HEK293 (cell line): Measurements from ENCODE around the gene DCLK1.

Source experiments
- MYNN ChIP-seq: fragments of 450-650 bp; formaldehyde crosslinking; IDR thresholded peaks from 2 replicates; pipeline ENCODE4 v1.5.1; 2016; ENCODE audit warnings: missing biosample characterization, missing genetic modification characterization, borderline replicate concordance
- ZNF10 ChIP-seq: fragments of 450-650 bp; formaldehyde crosslinking; IDR thresholded peaks from 2 replicates; pipeline ENCODE4 v1.5.1; 2017; ENCODE audit warnings: missing biosample characterization, missing genetic modification characterization
- ZNF791 ChIP-seq: fragments of 450-650 bp; formaldehyde crosslinking; IDR thresholded peaks from 2 replicates; pipeline ENCODE4 v1.5.1; 2016; ENCODE audit warnings: missing biosample characterization, missing genetic modification characterization
- TF ChIP-seq, protein P1 (sequence below): fragments of 450-650 bp; formaldehyde crosslinking; IDR thresholded peaks from 2 replicates; pipeline ENCODE4 v1.5.1; 2016; ENCODE audit warnings: missing biosample characterization, missing genetic modification characterization
- TF ChIP-seq, protein P2 (sequence below): fragments of 450-650 bp; formaldehyde crosslinking; IDR thresholded peaks from 2 replicates; pipeline ENCODE4 v1.5.1; 2016; ENCODE audit warnings: missing biosample characterization, missing genetic modification characterization
- TF ChIP-seq, protein P3 (sequence below): fragments of 450-650 bp; formaldehyde crosslinking; IDR thresholded peaks from 2 replicates; pipeline ENCODE4 v1.5.1; 2016; ENCODE audit warnings: missing biosample characterization, missing genetic modification characterization
- TF ChIP-seq, protein P4 (sequence below): fragments of 450-650 bp; formaldehyde crosslinking; IDR thresholded peaks from 2 replicates; pipeline ENCODE4 v1.5.1; 2017; ENCODE audit warnings: missing biosample characterization, missing genetic modification characterization

DNA sequence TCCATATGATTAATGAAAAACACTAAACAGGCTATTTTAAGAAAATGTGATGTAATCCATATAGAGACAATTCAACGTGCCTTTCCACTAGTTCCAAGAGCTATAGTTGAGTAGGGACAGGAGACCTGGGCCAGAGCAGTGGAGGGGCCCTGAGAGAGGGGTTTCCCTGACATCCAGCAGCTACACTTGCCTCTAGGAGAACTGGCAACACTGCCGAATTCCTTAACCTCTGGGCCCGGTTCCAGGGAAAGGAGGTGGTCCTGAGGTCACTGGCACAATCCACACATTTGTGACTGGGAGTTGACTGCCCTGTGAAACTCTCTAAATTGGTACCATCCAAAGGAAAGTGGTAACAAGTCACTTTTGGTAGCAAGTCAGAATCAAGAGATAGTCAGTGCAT, 264.4 kb downstream of the DCLK1 start:
- TF ChIP-seq, protein P1, sequence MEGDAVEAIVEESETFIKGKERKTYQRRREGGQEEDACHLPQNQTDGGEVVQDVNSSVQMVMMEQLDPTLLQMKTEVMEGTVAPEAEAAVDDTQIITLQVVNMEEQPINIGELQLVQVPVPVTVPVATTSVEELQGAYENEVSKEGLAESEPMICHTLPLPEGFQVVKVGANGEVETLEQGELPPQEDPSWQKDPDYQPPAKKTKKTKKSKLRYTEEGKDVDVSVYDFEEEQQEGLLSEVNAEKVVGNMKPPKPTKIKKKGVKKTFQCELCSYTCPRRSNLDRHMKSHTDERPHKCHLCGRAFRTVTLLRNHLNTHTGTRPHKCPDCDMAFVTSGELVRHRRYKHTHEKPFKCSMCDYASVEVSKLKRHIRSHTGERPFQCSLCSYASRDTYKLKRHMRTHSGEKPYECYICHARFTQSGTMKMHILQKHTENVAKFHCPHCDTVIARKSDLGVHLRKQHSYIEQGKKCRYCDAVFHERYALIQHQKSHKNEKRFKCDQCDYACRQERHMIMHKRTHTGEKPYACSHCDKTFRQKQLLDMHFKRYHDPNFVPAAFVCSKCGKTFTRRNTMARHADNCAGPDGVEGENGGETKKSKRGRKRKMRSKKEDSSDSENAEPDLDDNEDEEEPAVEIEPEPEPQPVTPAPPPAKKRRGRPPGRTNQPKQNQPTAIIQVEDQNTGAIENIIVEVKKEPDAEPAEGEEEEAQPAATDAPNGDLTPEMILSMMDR: no peak
- TF ChIP-seq, protein P2, sequence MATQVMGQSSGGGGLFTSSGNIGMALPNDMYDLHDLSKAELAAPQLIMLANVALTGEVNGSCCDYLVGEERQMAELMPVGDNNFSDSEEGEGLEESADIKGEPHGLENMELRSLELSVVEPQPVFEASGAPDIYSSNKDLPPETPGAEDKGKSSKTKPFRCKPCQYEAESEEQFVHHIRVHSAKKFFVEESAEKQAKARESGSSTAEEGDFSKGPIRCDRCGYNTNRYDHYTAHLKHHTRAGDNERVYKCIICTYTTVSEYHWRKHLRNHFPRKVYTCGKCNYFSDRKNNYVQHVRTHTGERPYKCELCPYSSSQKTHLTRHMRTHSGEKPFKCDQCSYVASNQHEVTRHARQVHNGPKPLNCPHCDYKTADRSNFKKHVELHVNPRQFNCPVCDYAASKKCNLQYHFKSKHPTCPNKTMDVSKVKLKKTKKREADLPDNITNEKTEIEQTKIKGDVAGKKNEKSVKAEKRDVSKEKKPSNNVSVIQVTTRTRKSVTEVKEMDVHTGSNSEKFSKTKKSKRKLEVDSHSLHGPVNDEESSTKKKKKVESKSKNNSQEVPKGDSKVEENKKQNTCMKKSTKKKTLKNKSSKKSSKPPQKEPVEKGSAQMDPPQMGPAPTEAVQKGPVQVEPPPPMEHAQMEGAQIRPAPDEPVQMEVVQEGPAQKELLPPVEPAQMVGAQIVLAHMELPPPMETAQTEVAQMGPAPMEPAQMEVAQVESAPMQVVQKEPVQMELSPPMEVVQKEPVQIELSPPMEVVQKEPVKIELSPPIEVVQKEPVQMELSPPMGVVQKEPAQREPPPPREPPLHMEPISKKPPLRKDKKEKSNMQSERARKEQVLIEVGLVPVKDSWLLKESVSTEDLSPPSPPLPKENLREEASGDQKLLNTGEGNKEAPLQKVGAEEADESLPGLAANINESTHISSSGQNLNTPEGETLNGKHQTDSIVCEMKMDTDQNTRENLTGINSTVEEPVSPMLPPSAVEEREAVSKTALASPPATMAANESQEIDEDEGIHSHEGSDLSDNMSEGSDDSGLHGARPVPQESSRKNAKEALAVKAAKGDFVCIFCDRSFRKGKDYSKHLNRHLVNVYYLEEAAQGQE (tag by site-specific recombination): no peak
- TF ChIP-seq ZNF791 (tag by site-specific recombination) (no peak), ZNF10 (tag by site-specific recombination) (no peak), MYNN (tag by site-specific recombination) (no peak)
- TF ChIP-seq, protein P3, sequence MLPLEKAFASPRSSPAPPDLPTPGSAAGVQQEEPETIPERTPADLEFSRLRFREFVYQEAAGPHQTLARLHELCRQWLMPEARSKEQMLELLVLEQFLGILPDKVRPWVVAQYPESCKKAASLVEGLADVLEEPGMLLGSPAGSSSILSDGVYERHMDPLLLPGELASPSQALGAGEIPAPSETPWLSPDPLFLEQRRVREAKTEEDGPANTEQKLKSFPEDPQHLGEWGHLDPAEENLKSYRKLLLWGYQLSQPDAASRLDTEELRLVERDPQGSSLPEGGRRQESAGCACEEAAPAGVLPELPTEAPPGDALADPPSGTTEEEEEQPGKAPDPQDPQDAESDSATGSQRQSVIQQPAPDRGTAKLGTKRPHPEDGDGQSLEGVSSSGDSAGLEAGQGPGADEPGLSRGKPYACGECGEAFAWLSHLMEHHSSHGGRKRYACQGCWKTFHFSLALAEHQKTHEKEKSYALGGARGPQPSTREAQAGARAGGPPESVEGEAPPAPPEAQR (tag by site-specific recombination): no peak
- TF ChIP-seq, protein P4, sequence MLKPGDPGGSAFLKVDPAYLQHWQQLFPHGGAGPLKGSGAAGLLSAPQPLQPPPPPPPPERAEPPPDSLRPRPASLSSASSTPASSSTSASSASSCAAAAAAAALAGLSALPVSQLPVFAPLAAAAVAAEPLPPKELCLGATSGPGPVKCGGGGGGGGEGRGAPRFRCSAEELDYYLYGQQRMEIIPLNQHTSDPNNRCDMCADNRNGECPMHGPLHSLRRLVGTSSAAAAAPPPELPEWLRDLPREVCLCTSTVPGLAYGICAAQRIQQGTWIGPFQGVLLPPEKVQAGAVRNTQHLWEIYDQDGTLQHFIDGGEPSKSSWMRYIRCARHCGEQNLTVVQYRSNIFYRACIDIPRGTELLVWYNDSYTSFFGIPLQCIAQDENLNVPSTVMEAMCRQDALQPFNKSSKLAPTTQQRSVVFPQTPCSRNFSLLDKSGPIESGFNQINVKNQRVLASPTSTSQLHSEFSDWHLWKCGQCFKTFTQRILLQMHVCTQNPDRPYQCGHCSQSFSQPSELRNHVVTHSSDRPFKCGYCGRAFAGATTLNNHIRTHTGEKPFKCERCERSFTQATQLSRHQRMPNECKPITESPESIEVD (tag by site-specific recombination): no peak
